T-cell (primary cell): ENCODE measurements around the gene EEFSEC. TPM values are rescaled to one million over a fixed set of nuclear protein-coding genes. Genes with fewer than 3 reads are reported as not detected.

Experiments used
- ATAC-seq, 4 experiments: fragments of 200-7000 bp in 3 of 4; fragments of 150-1000 bp in 1 of 4; cut with Tn5 transposase; replicated peaks in 1 of 4; 1 replicate in 3 of 4; 2 replicates in 1 of 4; pipeline ENCODE4 v1.10.0; 2021; ENCODE audit warnings: moderate library complexity in 3 of 4, mild to moderate bottlenecking in 2 of 4, moderate number of reproducible peaks in 1 of 4
- CTCF ChIA-PET, 2 donors: fragments of 300-600 bp; sonication (Branson Sonifier 250); formaldehyde crosslinking; loops; one replicate each; lab custom pipeline; 2022; ENCODE audit warnings: antibody characterized with exemption in 2 of 2; lab: Charles Lee
- POLR2A ChIA-PET, 2 donors: fragments of 300-600 bp; sonication (Branson Sonifier 250); formaldehyde crosslinking; loops; one replicate each; lab custom pipeline; 2022; ENCODE audit warnings: antibody characterized with exemption in 2 of 2; lab: Charles Lee
- DNase-seq, 35 experiments: peaks; one replicate each; pipeline versions ENCODE4 v3.0.0 to v3.0.0-alpha.2; 2013 to 2023
- H3K27ac ChIP-seq: one replicate; pipeline ENCODE4 v1.5.1; 2013; ENCODE audit warnings: low read length
- H3K27me3 ChIP-seq, 2 experiments: replicated peaks in 1 of 2; 1 replicate in 1 of 2; 2 replicates in 1 of 2; pipeline versions ENCODE4 v1.6.1 to v1.7.0; 2013; ENCODE audit warnings: low read length in 1 of 2, mixed read lengths in 1 of 2; ENCODE audit not compliant: control insufficient read depth in 2 of 2, insufficient read depth in 2 of 2; ENCODE audit errors: extremely low read depth in 1 of 2
- H3K36me3 ChIP-seq, 2 donors: 1 replicate in 1 of 2; 2 replicates in 1 of 2; pipeline versions ENCODE4 v1.6.1 to v1.7.0; 2013; ENCODE audit warnings: low read length in 1 of 2; ENCODE audit not compliant: control insufficient read depth in 2 of 2, insufficient read depth in 1 of 2; ENCODE audit errors: extremely low read depth in 1 of 2
- H3K4me1 ChIP-seq, 2 experiments: 1 replicate in 1 of 2; 2 replicates in 1 of 2; pipeline versions ENCODE4 v1.6.1 to v1.7.0; 2013; ENCODE audit warnings: low read length in 2 of 2, mixed read lengths in 1 of 2; ENCODE audit not compliant: insufficient read depth in 2 of 2, control insufficient read depth in 1 of 2; ENCODE audit errors: extremely low read depth in 1 of 2
- H3K4me3 ChIP-seq, 2 donors: 1 replicate in 1 of 2; 2 replicates in 1 of 2; pipeline versions ENCODE4 v1.5.1 to v1.7.0; 2013; ENCODE audit warnings: mild to moderate bottlenecking in 2 of 2, low read length in 1 of 2, moderate library complexity in 1 of 2; ENCODE audit not compliant: control insufficient read depth in 1 of 2; ENCODE audit errors: extremely low read depth in 1 of 2
- H3K9me3 ChIP-seq: 2 replicates; pipeline ENCODE4 v1.7.0; 2013
- H3K27ac Mint-ChIP-seq, 2 donors: one replicate each; pipeline ENCODE4 v1.8.0; 2020 to 2021; ENCODE audit warnings: mild to moderate bottlenecking in 2 of 2, mixed read lengths in 2 of 2
- H3K27me3 Mint-ChIP-seq, 2 donors: one replicate each; pipeline ENCODE4 v1.8.0; 2021 to 2022; ENCODE audit warnings: mixed read lengths in 2 of 2
- H3K36me3 Mint-ChIP-seq: one replicate; pipeline ENCODE4 v1.8.0; 2021; ENCODE audit warnings: mixed read lengths
- H3K4me1 Mint-ChIP-seq, 3 donors: one replicate each; pipeline ENCODE4 v1.8.0; 2020 to 2022; ENCODE audit warnings: mixed read lengths in 3 of 3, mild to moderate bottlenecking in 1 of 3
- H3K4me3 Mint-ChIP-seq, 3 donors: one replicate each; pipeline ENCODE4 v1.8.0; 2020 to 2022; ENCODE audit warnings: mild to moderate bottlenecking in 3 of 3, mixed read lengths in 3 of 3, moderate library complexity in 3 of 3
- H3K9me3 Mint-ChIP-seq, 3 donors: one replicate each; pipeline ENCODE4 v1.8.0; 2020 to 2022; ENCODE audit warnings: mixed read lengths in 3 of 3
- WGBS: methylation state at CpG from one replicate; pipeline ENCODE4 v1.1.5; 2013; ENCODE audit warnings: missing lambda C conversion rate; ENCODE audit not compliant: insufficient coverage; 5-methylcytosine and 5-hydroxymethylcytosine counted together
- total RNA-seq, 35 experiments: library from RNA in 6 of 35; stranded (reverse) in 6 of 35; fragments of 120-200 nt in 1 of 35; gene quantifications; one replicate each; pipeline versions ENCODE4 v1.2.1 to v1.2.4 and lab custom pipeline; 2013 to 2026

The EEFSEC gene
- total RNA-seq, 5 donors from 2014 or later (not counting 1 experiment from before 2014, with no cell fraction given), result 15.9 to 21.1 (median 19.1) TPM

GRCh38 chr3:128421966-128422365 is 268.7 kb downstream of the EEFSEC start:
- ChIA-PET CTCF (no interaction called here), POLR2A (interaction anchor here in 1 of 2 donors (0.6 kb wide), 1 partner anchor 225 kb away, joined by 3 read pairs; no protein-coding TSS in a partner anchor)
- H3K4me3 Mint-ChIP-seq, result no peak overlapping the region
- no peak overlapping the region for H3K4me3 ChIP-seq
- H3K4me1 ChIP-seq, result peaks cover 0 to 8% of the 10 kb centered on the region in 2 experiments
- DNase-seq (no peak), ATAC-seq (no peak)
- 95% methylated on average over 7 of the region's 7 CpGs for WGBS
- no peak overlapping the region for H3K27ac Mint-ChIP-seq
- H3K27me3 Mint-ChIP-seq, result peaks cover 0 to under 1% of the 10 kb centered on the region in 2 donors
- no peaks in the 10 kb centered on the region for H3K4me1 Mint-ChIP-seq
- peaks cover 0 to 11% of the 10 kb centered on the region in 2 experiments for H3K27me3 ChIP-seq
- no peaks in the 10 kb centered on the region for H3K9me3 ChIP-seq
- no peaks in the 10 kb centered on the region for H3K36me3 ChIP-seq
- no peaks in the 10 kb centered on the region for H3K36me3 Mint-ChIP-seq
- no peaks in the 10 kb centered on the region for H3K9me3 Mint-ChIP-seq
- no peak overlapping the region for H3K27ac ChIP-seq

- no peaks in the 10 kb centered on the region for H3K36me3 ChIP-seq
- peaks cover 0 to 7% of the 10 kb centered on the region in 2 donors for H3K27me3 Mint-ChIP-seq
- H3K9me3 ChIP-seq, result no peaks in the 10 kb centered on the region
- peaks cover 0 to 8% of the 10 kb centered on the region in 2 experiments for H3K4me1 ChIP-seq
- no peak overlapping the region for H3K4me3 ChIP-seq
- no peaks in the 10 kb centered on the region for H3K4me1 Mint-ChIP-seq
- no peak overlapping the region for H3K27ac ChIP-seq
- ChIA-PET CTCF (interaction anchor here in 1 of 2 donors (0.6 kb wide), 2 partner anchors 15 to 335 kb away, joined by 3 to 7 read pairs; no protein-coding TSS in a partner anchor), POLR2A (no interaction called here)
- H3K36me3 Mint-ChIP-seq, result no peaks in the 10 kb centered on the region
- WGBS, result no CpG with 5 or more reads among the region's 3 CpGs
- no peak overlapping the region for H3K4me3 Mint-ChIP-seq
- H3K27ac Mint-ChIP-seq, result no peak overlapping the region
- H3K9me3 Mint-ChIP-seq, result no peaks in the 10 kb centered on the region
- no peak for ATAC-seq
- H3K27me3 ChIP-seq, result peaks cover 0 to 20% of the 10 kb centered on the region in 2 experiments
- DNase-seq, result no peak
These were observed 269.7 kb downstream of the EEFSEC start for GRCh38 chr3:128422762-128423524.

- H3K4me1 ChIP-seq, result peaks cover 0 to 8% of the 10 kb centered on the region in 2 experiments
- Mint-ChIP-seq H3K36me3 (no peaks in the 10 kb centered on the region), H3K27me3 (peaks cover 6 to 13% of the 10 kb centered on the region in 2 donors), H3K9me3 (no peaks in the 10 kb centered on the region), H3K27ac (no peak overlapping the region), H3K4me3 (no peak overlapping the region), H3K4me1 (no peaks in the 10 kb centered on the region)
- DNase-seq, result no peak
- H3K4me3 ChIP-seq, result no peak overlapping the region
- peaks cover 0 to 26% of the 10 kb centered on the region in 2 experiments for H3K27me3 ChIP-seq
- H3K36me3 ChIP-seq, result no peaks in the 10 kb centered on the region
- ATAC-seq, result no peak
- ChIA-PET CTCF (interaction anchor here in 1 of 2 donors (0.6 kb wide), 2 partner anchors 15 to 336 kb away, joined by 3 to 7 read pairs; no protein-coding TSS in a partner anchor), POLR2A (no interaction called here)
- WGBS, result 93% methylated on average over 3 of the region's 7 CpGs
- H3K27ac ChIP-seq, result no peak overlapping the region
- H3K9me3 ChIP-seq, result no peaks in the 10 kb centered on the region
These were observed 270.4 kb downstream of the EEFSEC start for GRCh38 chr3:128423525-128424147.

- peaks cover 0 to 34% of the 10 kb centered on the region in 2 experiments for H3K27me3 ChIP-seq
- Mint-ChIP-seq H3K27ac (no peak overlapping the region), H3K9me3 (no peaks in the 10 kb centered on the region), H3K36me3 (no peaks in the 10 kb centered on the region), H3K4me1 (no peaks in the 10 kb centered on the region), H3K27me3 (peaks cover 7 to 14% of the 10 kb centered on the region in 2 donors), H3K4me3 (no peak overlapping the region)
- ATAC-seq (no peak), DNase-seq (no peak)
- no peak overlapping the region for H3K27ac ChIP-seq
- H3K4me1 ChIP-seq, result peaks cover 0 to 8% of the 10 kb centered on the region in 2 experiments
- H3K9me3 ChIP-seq, result no peaks in the 10 kb centered on the region
- ChIA-PET POLR2A (interaction anchor here in 1 of 2 donors (0.6 kb wide), 1 partner anchor 193 kb away, joined by 4 read pairs; no protein-coding TSS in a partner anchor), CTCF (interaction anchor here in 1 of 2 donors (0.6 to 1.8 kb wide), 4 partner anchors 73 to 1263 kb away, joined by 3 to 8 read pairs (median 4); no protein-coding TSS in a partner anchor)
- WGBS, result 93% methylated on average over 6 of the region's 14 CpGs
- H3K4me3 ChIP-seq, result no peak overlapping the region
- H3K36me3 ChIP-seq, result no peaks in the 10 kb centered on the region
These were observed 271.3 kb downstream of the EEFSEC start for GRCh38 chr3:128424508-128425069.

GRCh38 chr3:128425142-128425845 is 272.0 kb downstream of the EEFSEC start:
- 81% methylated on average over 12 of the region's 23 CpGs for WGBS
- Mint-ChIP-seq H3K9me3 (no peaks in the 10 kb centered on the region), H3K4me1 (no peaks in the 10 kb centered on the region), H3K36me3 (no peaks in the 10 kb centered on the region), H3K27ac (no peak overlapping the region), H3K27me3 (peaks cover 14 to 21% of the 10 kb centered on the region in 2 donors), H3K4me3 (no peak overlapping the region)
- Histone ChIP-seq H3K27ac (no peak overlapping the region), H3K9me3 (no peaks in the 10 kb centered on the region), H3K4me3 (no peak overlapping the region), H3K4me1 (peaks cover 0 to 8% of the 10 kb centered on the region in 2 experiments), H3K27me3 (peaks cover 0 to 41% of the 10 kb centered on the region in 2 experiments), H3K36me3 (no peaks in the 10 kb centered on the region)
- ATAC-seq, result no peak
- ChIA-PET CTCF (interaction anchor here (0.6 to 1.8 kb wide), 7 partner anchors 72 to 1264 kb away, joined by 3 to 8 read pairs (median 4); no protein-coding TSS in a partner anchor), POLR2A (interaction anchor here in 1 of 2 donors (0.6 kb wide), 1 partner anchor 193 kb away, joined by 4 read pairs; no protein-coding TSS in a partner anchor)
- DNase-seq, result no peak
